Activated naive CD4-positive, alpha-beta T cell treated with anti-CD3 and anti-CD28 coated beads, Interleukin-2, amount 10 ng/mL, durations not matched to agents 7 days and 5 days (primary cell): ENCODE data around the gene H3-3A.

ENCODE experiments used
- CTCF ChIA-PET: fragments of 350-600 bp; sonication (Branson Sonifier 250); formaldehyde crosslinking; loops from one replicate; lab custom pipeline; 2021; ENCODE audit warnings: antibody characterized with exemption; lab: Charles Lee
- DNase-seq: peaks from one replicate; pipeline ENCODE4 v3.0.0-alpha.2; 2020
- H3K27ac Mint-ChIP-seq: one replicate; pipeline ENCODE4 v1.8.0; 2021; ENCODE audit warnings: mild to moderate bottlenecking, moderate library complexity, mixed read lengths
- H3K27me3 Mint-ChIP-seq: one replicate; pipeline ENCODE4 v1.8.0; 2021; ENCODE audit warnings: mild to moderate bottlenecking, mixed read lengths
- H3K36me3 Mint-ChIP-seq: one replicate; pipeline ENCODE4 v1.8.0; 2021; ENCODE audit warnings: mixed read lengths
- H3K4me1 Mint-ChIP-seq: one replicate; pipeline ENCODE4 v1.8.0; 2021; ENCODE audit warnings: mixed read lengths
- H3K4me3 Mint-ChIP-seq: one replicate; pipeline ENCODE4 v1.8.0; 2021; ENCODE audit warnings: mild to moderate bottlenecking, moderate library complexity, mixed read lengths
- H3K9me3 Mint-ChIP-seq: one replicate; pipeline ENCODE4 v1.8.0; 2021; ENCODE audit warnings: mixed read lengths

The H3-3A gene

GRCh38 chr1:226038661-226039060 is 23.9 kb upstream of the H3-3A start:
- no peak for DNase-seq
- H3K4me1 Mint-ChIP-seq: no peaks in the 10 kb centered on the region
- no peaks in the 10 kb centered on the region for H3K36me3 Mint-ChIP-seq
- H3K4me3 Mint-ChIP-seq: no peak overlapping the region
- H3K27me3 Mint-ChIP-seq: peaks cover 13% of the 10 kb centered on the region
- H3K27ac Mint-ChIP-seq: no peak overlapping the region
- H3K9me3 Mint-ChIP-seq: no peaks in the 10 kb centered on the region
- CTCF ChIA-PET: no interaction called here

GRCh38 chr1:226041419-226041818 is 21.1 kb upstream of the H3-3A start:
- Mint-ChIP-seq H3K9me3 (no peaks in the 10 kb centered on the region), H3K36me3 (no peaks in the 10 kb centered on the region), H3K4me3 (no peak overlapping the region), H3K27me3 (peaks cover 18% of the 10 kb centered on the region), H3K27ac (no peak overlapping the region), H3K4me1 (no peaks in the 10 kb centered on the region)
- CTCF ChIA-PET: no interaction called here
- no peak for DNase-seq

GRCh38 chr1:226044514-226045101 is 17.9 kb upstream of the H3-3A start:
- Mint-ChIP-seq H3K4me1 (no peaks in the 10 kb centered on the region), H3K9me3 (no peaks in the 10 kb centered on the region), H3K36me3 (no peaks in the 10 kb centered on the region), H3K4me3 (no peak overlapping the region), H3K27me3 (peaks cover 31% of the 10 kb centered on the region), H3K27ac (no peak overlapping the region)
- CTCF ChIA-PET: no interaction called here
- DNase-seq: no peak

- CTCF ChIA-PET: no interaction called here
- Mint-ChIP-seq H3K27ac (no peak overlapping the region), H3K36me3 (no peaks in the 10 kb centered on the region), H3K27me3 (peaks cover 26% of the 10 kb centered on the region), H3K4me1 (no peaks in the 10 kb centered on the region), H3K9me3 (no peaks in the 10 kb centered on the region), H3K4me3 (no peak overlapping the region)
- no peak for DNase-seq
Measured at GRCh38 chr1:226046240-226046639, 16.3 kb upstream of the H3-3A start.

GRCh38 chr1:226047495-226047894 is 15.0 kb upstream of the H3-3A start:
- no peaks in the 10 kb centered on the region for H3K4me1 Mint-ChIP-seq
- no peaks in the 10 kb centered on the region for H3K36me3 Mint-ChIP-seq
- H3K27me3 Mint-ChIP-seq: peaks cover 21% of the 10 kb centered on the region
- no peak for DNase-seq
- H3K9me3 Mint-ChIP-seq: no peaks in the 10 kb centered on the region
- no peak overlapping the region for H3K27ac Mint-ChIP-seq
- CTCF ChIA-PET: no interaction called here
- no peak overlapping the region for H3K4me3 Mint-ChIP-seq

GRCh38 chr1:226048886-226049285 is 13.6 kb upstream of the H3-3A start:
- Mint-ChIP-seq H3K27ac (no peak overlapping the region), H3K36me3 (no peaks in the 10 kb centered on the region), H3K4me1 (no peaks in the 10 kb centered on the region), H3K4me3 (no peak overlapping the region), H3K27me3 (peaks cover 21% of the 10 kb centered on the region), H3K9me3 (no peaks in the 10 kb centered on the region)
- DNase-seq: no peak
- CTCF ChIA-PET: no interaction called here

- no peaks in the 10 kb centered on the region for H3K9me3 Mint-ChIP-seq
Measured at GRCh38 chr1:226050133-226050532, 12.4 kb upstream of the H3-3A start.

GRCh38 chr1:226051365-226051764 is 11.2 kb upstream of the H3-3A start:
- no peak overlapping the region for H3K27ac Mint-ChIP-seq
- peaks cover 13% of the 10 kb centered on the region for H3K27me3 Mint-ChIP-seq
- H3K4me3 Mint-ChIP-seq: no peak overlapping the region
- CTCF ChIA-PET: no interaction called here
- H3K4me1 Mint-ChIP-seq: no peaks in the 10 kb centered on the region
- no peak for DNase-seq
- no peaks in the 10 kb centered on the region for H3K9me3 Mint-ChIP-seq
- peaks cover 2% of the 10 kb centered on the region for H3K36me3 Mint-ChIP-seq

More at GRCh38 chr1:226050133-226050532, 12.4 kb upstream of the H3-3A start:
- Mint-ChIP-seq H3K4me1 (no peaks in the 10 kb centered on the region), H3K27me3 (peaks cover 18% of the 10 kb centered on the region), H3K27ac (no peak overlapping the region), H3K4me3 (no peak overlapping the region), H3K36me3 (no peaks in the 10 kb centered on the region)
- DNase-seq: no peak
- CTCF ChIA-PET: no interaction called here

GRCh38 chr1:226052061-226052460 is 10.5 kb upstream of the H3-3A start:
- DNase-seq: no peak
- CTCF ChIA-PET: no interaction called here
- Mint-ChIP-seq H3K9me3 (no peaks in the 10 kb centered on the region), H3K27ac (no peak overlapping the region), H3K27me3 (peaks cover 6% of the 10 kb centered on the region), H3K36me3 (peaks cover 2% of the 10 kb centered on the region), H3K4me3 (no peak overlapping the region), H3K4me1 (no peaks in the 10 kb centered on the region)

GRCh38 chr1:226054519-226055327 is 7.8 kb upstream of the H3-3A start:
- H3K4me1 Mint-ChIP-seq: no peaks in the 10 kb centered on the region
- no peaks in the 10 kb centered on the region for H3K27me3 Mint-ChIP-seq
- H3K4me3 Mint-ChIP-seq: no peak overlapping the region
- no peak overlapping the region for H3K27ac Mint-ChIP-seq
- CTCF ChIA-PET: no interaction called here
- no peak for DNase-seq
- no peaks in the 10 kb centered on the region for H3K9me3 Mint-ChIP-seq
- H3K36me3 Mint-ChIP-seq: peaks cover 12% of the 10 kb centered on the region

- Mint-ChIP-seq H3K36me3 (peaks cover 28% of the 10 kb centered on the region), H3K27ac (no peak overlapping the region), H3K9me3 (no peaks in the 10 kb centered on the region), H3K4me3 (no peak overlapping the region), H3K4me1 (peaks cover 14% of the 10 kb centered on the region), H3K27me3 (no peaks in the 10 kb centered on the region)
- no peak for DNase-seq
- CTCF ChIA-PET: no interaction called here
Measured at GRCh38 chr1:226059709-226060108, 2.8 kb upstream of the H3-3A start.

GRCh38 chr1:226060427-226060826 is 2.1 kb upstream of the H3-3A start:
- no peak overlapping the region for H3K4me3 Mint-ChIP-seq
- no peaks in the 10 kb centered on the region for H3K27me3 Mint-ChIP-seq

GRCh38 chr1:226061068-226061840 is 1.3 kb upstream of the H3-3A start:
- Mint-ChIP-seq H3K27me3 (no peaks in the 10 kb centered on the region), H3K27ac (peak overlapping the region; percentile 87), H3K9me3 (no peaks in the 10 kb centered on the region), H3K36me3 (peaks cover 38% of the 10 kb centered on the region), H3K4me1 (peaks cover 30% of the 10 kb centered on the region), H3K4me3 (peak overlapping the region; percentile 87)
- CTCF ChIA-PET: interaction anchor here (0.6 to 3.8 kb wide), 2 partner anchors 61 to 123 kb away, joined by 3 to 13 read pairs; partner anchors contain the start of gene SDE2
- DNase-seq: no peak

More at GRCh38 chr1:226060427-226060826, 2.1 kb upstream of the H3-3A start:
- Mint-ChIP-seq H3K9me3 (no peaks in the 10 kb centered on the region), H3K4me1 (peaks cover 21% of the 10 kb centered on the region), H3K36me3 (peaks cover 32% of the 10 kb centered on the region), H3K27ac (no peak overlapping the region)
- no peak for DNase-seq
- CTCF ChIA-PET: interaction anchor here (3.8 kb wide), 1 partner anchor 61 kb away, joined by 13 read pairs; the partner anchor contains the start of gene SDE2

GRCh38 chr1:226061841-226062557 is 517 bp upstream of the H3-3A start:
- Mint-ChIP-seq H3K9me3 (no peaks in the 10 kb centered on the region), H3K4me1 (peaks cover 35% of the 10 kb centered on the region), H3K27ac (peak overlapping the region; percentile 100), H3K4me3 (peak overlapping the region; percentile 100), H3K27me3 (no peaks in the 10 kb centered on the region), H3K36me3 (peaks cover 44% of the 10 kb centered on the region)
- DNase-seq: no peak
- CTCF ChIA-PET: interaction anchor here (0.6 to 3.8 kb wide), 2 partner anchors 62 to 335 kb away, joined by 4 to 13 read pairs; partner anchors contain the start of gene SDE2
